Neural cell (in vitro differentiated cells): ENCODE data around the gene SF3B3. TPM values are rescaled to one million over a fixed set of nuclear protein-coding genes. Genes with fewer than 3 reads are reported as not detected.

ENCODE experiments used
- H2AFZ ChIP-seq: fragments of 200-600, 300-800 bp; sonication (generic), shearing (Covaris generic); 2 replicates; pipeline ENCODE4 v1.6.0; 2014; ENCODE audit warnings: low read depth, mild to moderate bottlenecking, antibody characterized with exemption, low read length, moderate library complexity
- H3F3A ChIP-seq: fragments of 200-600 bp; shearing (Covaris generic); 2 replicates; pipeline ENCODE4 v1.6.1; 2016; ENCODE audit warnings: mild to moderate bottlenecking, moderate library complexity, mixed read lengths, antibody characterized with exemption, low read length; ENCODE audit not compliant: insufficient read depth, poor library complexity, severe bottlenecking
- H3K27ac ChIP-seq: fragments of 200-600, 300-800 bp; sonication (generic), shearing (Covaris generic); 2 replicates; pipeline ENCODE4 v1.5.1; 2014; ENCODE audit warnings: mild to moderate bottlenecking, low read length, moderate library complexity
- H3K27me3 ChIP-seq: fragments of 300-800, 200-600 bp; sonication (generic), shearing (Covaris generic); 2 replicates; pipeline ENCODE4 v1.6.0; 2014; ENCODE audit warnings: mild to moderate bottlenecking, low read depth, low read length, moderate library complexity; ENCODE audit not compliant: insufficient read depth
- H3K36me3 ChIP-seq: fragments of 300-800, 200-600 bp; sonication (generic), shearing (Covaris generic); 2 replicates; pipeline ENCODE4 v1.5.1; 2014; ENCODE audit warnings: mild to moderate bottlenecking, antibody characterized with exemption, low read length, moderate library complexity; ENCODE audit not compliant: insufficient read depth
- H3K4me2 ChIP-seq: fragments of 300-800, 200-600 bp; sonication (generic), shearing (Covaris generic); 2 replicates; pipeline ENCODE4 v1.6.0; 2014; ENCODE audit warnings: mild to moderate bottlenecking, low read length
- H3K4me3 ChIP-seq: fragments of 300-800, 200-600 bp; sonication (generic), shearing (Covaris generic); 2 replicates; pipeline ENCODE4 v1.5.1; 2014; ENCODE audit warnings: mild to moderate bottlenecking, low read length, moderate library complexity
- H3K79me2 ChIP-seq: fragments of 200-600 bp; shearing (Covaris generic); replicated peaks from 2 replicates; pipeline ENCODE4 v1.6.0; 2014; ENCODE audit warnings: mild to moderate bottlenecking, low read length, moderate library complexity; ENCODE audit not compliant: insufficient read depth
- H3K9ac ChIP-seq: fragments of 300-800, 200-600 bp; sonication (generic), shearing (Covaris generic); 2 replicates; pipeline ENCODE4 v1.6.1; 2016; ENCODE audit warnings: mild to moderate bottlenecking, low read length, mixed read lengths
- H3K9me2 ChIP-seq: fragments of 200-600 bp; shearing (Covaris generic); 2 replicates; pipeline ENCODE4 v1.6.1; 2016; ENCODE audit warnings: mild to moderate bottlenecking, low read length, mixed read lengths; ENCODE audit not compliant: insufficient read depth
- H3K9me3 ChIP-seq: fragments of 200-600, 300-800 bp; sonication (generic), shearing (Covaris generic); 2 replicates; pipeline ENCODE4 v1.6.1; 2016; ENCODE audit warnings: mild to moderate bottlenecking, mixed run types, low read length, moderate library complexity, mixed read lengths
- H4K20me1 ChIP-seq: fragments of 200-600 bp; shearing (Covaris generic); 2 replicates; pipeline ENCODE4 v1.6.1; 2016; ENCODE audit warnings: mild to moderate bottlenecking, mixed run types; ENCODE audit not compliant: insufficient read depth
- EP300 ChIP-seq: fragments of 450-650 bp; conservative IDR thresholded peaks from 2 replicates; pipeline ENCODE4 v1.6.1; 2014; ENCODE audit warnings: antibody characterized with exemption, mild to moderate bottlenecking, moderate library complexity; ENCODE audit not compliant: poor library complexity, severe bottlenecking
- EZH2 ChIP-seq: fragments of 200-600, 300-800 bp; shearing (Covaris generic), sonication (generic); IDR thresholded peaks from 2 replicates; pipeline ENCODE4 v1.6.1; 2014; ENCODE audit warnings: antibody characterized with exemption, low read length, borderline replicate concordance, mild to moderate bottlenecking; ENCODE audit not compliant: insufficient read depth, poor library complexity, severe bottlenecking
- MXI1 ChIP-seq: fragments of 450-650 bp; conservative IDR thresholded peaks from 2 replicates; pipeline ENCODE4 v1.6.1; 2014; ENCODE audit warnings: antibody characterized with exemption, mild to moderate bottlenecking; ENCODE audit not compliant: poor library complexity, severe bottlenecking
- POLR2AphosphoS5 ChIP-seq: IDR thresholded peaks from 2 replicates; pipeline ENCODE4 v1.6.1; 2012
- RAD21 ChIP-seq: fragments of 450-650 bp; conservative IDR thresholded peaks from 2 replicates; pipeline ENCODE4 v1.6.1; 2014; ENCODE audit warnings: antibody characterized with exemption, mild to moderate bottlenecking, moderate library complexity
- SMC3 ChIP-seq: fragments of 450-650 bp; conservative IDR thresholded peaks from 2 replicates; pipeline ENCODE4 v1.6.1; 2014; ENCODE audit warnings: antibody characterized with exemption, mild to moderate bottlenecking, moderate library complexity; ENCODE audit not compliant: poor library complexity
- TAF1 ChIP-seq: IDR thresholded peaks from 2 replicates; pipeline ENCODE4 v1.6.1; 2012; ENCODE audit warnings: low read depth
- polyA plus RNA-seq: library from polyadenylated mRNA; depleted of rRNA; stranded (reverse); fragments of >200 nt; gene quantifications from 2 replicates; pipeline ENCODE4 v1.2.3, GENCODE V29; 2014
- TF ChIP-seq, protein P1 (sequence below): fragments of 450-650 bp; IDR thresholded peaks from 2 replicates; pipeline ENCODE4 v1.5.1; 2014; ENCODE audit warnings: antibody characterized with exemption, mild to moderate bottlenecking, moderate library complexity; ENCODE audit not compliant: poor library complexity, severe bottlenecking
- TF ChIP-seq, protein P2 (sequence below): IDR thresholded peaks from 2 replicates; pipeline ENCODE4 v1.6.1; 2012; ENCODE audit warnings: borderline replicate concordance

The SF3B3 gene
- polyA plus RNA-seq, 1 donor from 2014 or later, result 90.0 TPM

DNA sequence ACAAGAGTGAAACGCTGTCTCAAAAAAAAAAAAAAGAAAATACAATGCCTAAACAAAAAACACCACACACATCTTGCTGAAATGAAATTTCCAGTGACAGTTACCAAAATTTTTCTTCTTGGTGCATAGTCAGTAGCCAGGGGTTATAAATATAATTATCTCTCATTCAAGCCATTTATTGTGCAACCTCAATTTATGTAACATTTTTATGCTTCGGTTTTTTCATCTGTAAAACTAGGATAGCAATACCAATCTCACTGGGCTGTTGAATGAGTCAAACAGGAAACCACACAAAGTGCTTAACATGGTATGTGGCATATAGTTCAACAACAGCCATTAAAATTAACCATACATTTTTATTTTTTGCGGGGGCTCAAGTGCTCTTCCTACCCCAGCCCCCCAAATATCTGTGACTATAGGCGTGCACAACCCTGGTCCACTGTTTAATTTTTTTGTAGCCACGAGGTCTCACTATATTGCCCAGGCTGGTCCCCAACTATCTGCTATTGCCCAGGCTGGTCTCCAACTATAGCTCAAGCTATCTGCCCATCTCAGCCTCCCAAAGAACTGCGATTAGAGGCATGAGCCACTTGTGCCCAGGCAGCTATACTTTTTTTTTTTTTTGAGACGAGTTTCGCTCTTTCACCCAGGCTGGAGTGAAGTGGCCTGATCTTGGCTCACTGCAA, 2.9 kb upstream of the SF3B3 start:
- H3K27me3 ChIP-seq, result no peaks in the 10 kb centered on the region
- no peak overlapping the region for H3K9ac ChIP-seq
- no peaks in the 10 kb centered on the region for H3K9me3 ChIP-seq
- no peak for TF ChIP-seq MXI1
- TF ChIP-seq, protein P1, sequence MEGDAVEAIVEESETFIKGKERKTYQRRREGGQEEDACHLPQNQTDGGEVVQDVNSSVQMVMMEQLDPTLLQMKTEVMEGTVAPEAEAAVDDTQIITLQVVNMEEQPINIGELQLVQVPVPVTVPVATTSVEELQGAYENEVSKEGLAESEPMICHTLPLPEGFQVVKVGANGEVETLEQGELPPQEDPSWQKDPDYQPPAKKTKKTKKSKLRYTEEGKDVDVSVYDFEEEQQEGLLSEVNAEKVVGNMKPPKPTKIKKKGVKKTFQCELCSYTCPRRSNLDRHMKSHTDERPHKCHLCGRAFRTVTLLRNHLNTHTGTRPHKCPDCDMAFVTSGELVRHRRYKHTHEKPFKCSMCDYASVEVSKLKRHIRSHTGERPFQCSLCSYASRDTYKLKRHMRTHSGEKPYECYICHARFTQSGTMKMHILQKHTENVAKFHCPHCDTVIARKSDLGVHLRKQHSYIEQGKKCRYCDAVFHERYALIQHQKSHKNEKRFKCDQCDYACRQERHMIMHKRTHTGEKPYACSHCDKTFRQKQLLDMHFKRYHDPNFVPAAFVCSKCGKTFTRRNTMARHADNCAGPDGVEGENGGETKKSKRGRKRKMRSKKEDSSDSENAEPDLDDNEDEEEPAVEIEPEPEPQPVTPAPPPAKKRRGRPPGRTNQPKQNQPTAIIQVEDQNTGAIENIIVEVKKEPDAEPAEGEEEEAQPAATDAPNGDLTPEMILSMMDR, result no peak
- TF ChIP-seq, protein P2, sequence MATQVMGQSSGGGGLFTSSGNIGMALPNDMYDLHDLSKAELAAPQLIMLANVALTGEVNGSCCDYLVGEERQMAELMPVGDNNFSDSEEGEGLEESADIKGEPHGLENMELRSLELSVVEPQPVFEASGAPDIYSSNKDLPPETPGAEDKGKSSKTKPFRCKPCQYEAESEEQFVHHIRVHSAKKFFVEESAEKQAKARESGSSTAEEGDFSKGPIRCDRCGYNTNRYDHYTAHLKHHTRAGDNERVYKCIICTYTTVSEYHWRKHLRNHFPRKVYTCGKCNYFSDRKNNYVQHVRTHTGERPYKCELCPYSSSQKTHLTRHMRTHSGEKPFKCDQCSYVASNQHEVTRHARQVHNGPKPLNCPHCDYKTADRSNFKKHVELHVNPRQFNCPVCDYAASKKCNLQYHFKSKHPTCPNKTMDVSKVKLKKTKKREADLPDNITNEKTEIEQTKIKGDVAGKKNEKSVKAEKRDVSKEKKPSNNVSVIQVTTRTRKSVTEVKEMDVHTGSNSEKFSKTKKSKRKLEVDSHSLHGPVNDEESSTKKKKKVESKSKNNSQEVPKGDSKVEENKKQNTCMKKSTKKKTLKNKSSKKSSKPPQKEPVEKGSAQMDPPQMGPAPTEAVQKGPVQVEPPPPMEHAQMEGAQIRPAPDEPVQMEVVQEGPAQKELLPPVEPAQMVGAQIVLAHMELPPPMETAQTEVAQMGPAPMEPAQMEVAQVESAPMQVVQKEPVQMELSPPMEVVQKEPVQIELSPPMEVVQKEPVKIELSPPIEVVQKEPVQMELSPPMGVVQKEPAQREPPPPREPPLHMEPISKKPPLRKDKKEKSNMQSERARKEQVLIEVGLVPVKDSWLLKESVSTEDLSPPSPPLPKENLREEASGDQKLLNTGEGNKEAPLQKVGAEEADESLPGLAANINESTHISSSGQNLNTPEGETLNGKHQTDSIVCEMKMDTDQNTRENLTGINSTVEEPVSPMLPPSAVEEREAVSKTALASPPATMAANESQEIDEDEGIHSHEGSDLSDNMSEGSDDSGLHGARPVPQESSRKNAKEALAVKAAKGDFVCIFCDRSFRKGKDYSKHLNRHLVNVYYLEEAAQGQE, result no peak
- TF ChIP-seq POLR2AphosphoS5, result no peak
- no peak for TF ChIP-seq RAD21
- no peak for TF ChIP-seq EZH2
- no peak for TF ChIP-seq EP300
- TF ChIP-seq SMC3, result no peak
- no peak for TF ChIP-seq TAF1
- H3K27ac ChIP-seq, result no peak overlapping the region
- no peaks in the 10 kb centered on the region for H4K20me1 ChIP-seq
- H3K79me2 ChIP-seq, result peaks cover 30% of the 10 kb centered on the region
- no peaks in the 10 kb centered on the region for H3K9me2 ChIP-seq
- H3K4me2 ChIP-seq, result no peak overlapping the region
- no peak overlapping the region for H2AFZ ChIP-seq
- H3K4me3 ChIP-seq, result no peak overlapping the region
- H3F3A ChIP-seq, result no peaks in the 10 kb centered on the region
- H3K36me3 ChIP-seq, result no peaks in the 10 kb centered on the region

DNA sequence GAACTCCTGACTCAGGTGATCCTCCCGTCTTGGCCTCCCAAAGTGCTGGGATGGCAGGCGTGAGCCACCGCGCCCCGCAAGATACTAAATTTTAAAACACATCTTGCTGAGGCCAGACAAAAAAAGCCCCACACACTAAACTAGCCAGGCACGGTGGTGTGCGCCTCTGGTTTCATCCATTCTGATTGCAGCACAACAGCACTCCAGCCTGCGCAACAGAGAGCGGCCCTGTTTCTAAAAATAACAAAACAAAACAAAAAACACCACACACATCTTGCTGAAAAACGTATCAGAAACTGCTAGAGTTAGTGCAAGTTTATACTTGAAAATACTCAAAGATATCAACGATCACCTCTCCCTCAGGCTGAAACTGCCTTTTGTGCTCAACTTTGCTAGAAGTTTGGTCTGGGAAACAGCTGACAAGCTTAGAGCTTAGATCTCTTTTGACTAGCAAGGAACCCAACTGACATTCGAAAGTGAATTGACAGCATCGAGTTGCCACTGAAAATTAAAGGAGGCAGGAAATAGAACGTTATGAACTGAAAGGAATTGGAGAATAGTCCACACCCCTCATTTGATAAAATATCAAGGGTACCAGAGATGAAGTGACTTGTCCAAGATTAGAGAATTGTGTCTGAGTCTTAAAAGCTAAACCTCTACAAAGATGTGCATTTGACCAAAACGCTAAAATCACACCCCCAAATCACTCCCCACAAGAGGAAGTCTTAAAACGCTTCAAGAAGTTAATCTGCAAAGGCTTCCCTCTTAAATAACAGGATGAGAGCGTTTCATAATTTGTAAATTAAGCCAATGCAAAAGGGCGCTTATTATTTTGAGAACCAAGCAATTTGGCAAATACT, 1.2 kb upstream of the SF3B3 start:
- Histone ChIP-seq H3K9me3 (no peaks in the 10 kb centered on the region), H4K20me1 (no peaks in the 10 kb centered on the region), H2AFZ (peak overlapping the region; percentile 70), H3K36me3 (peaks cover 6% of the 10 kb centered on the region), H3K9me2 (no peaks in the 10 kb centered on the region), H3K4me2 (peak overlapping the region; percentile 91), H3K27me3 (no peaks in the 10 kb centered on the region), H3F3A (no peaks in the 10 kb centered on the region), H3K9ac (peak overlapping the region; percentile 88), H3K79me2 (peaks cover 47% of the 10 kb centered on the region), H3K27ac (peak overlapping the region; percentile 87), H3K4me3 (peak overlapping the region; percentile 78)
- TF ChIP-seq SMC3 (no peak), TAF1 (no peak), RAD21 (no peak), POLR2AphosphoS5 (no peak), MXI1 (no peak), EZH2 (no peak), EP300 (no peak)
- TF ChIP-seq, protein P2, result no peak
- TF ChIP-seq, protein P1, result no peak
